ENCODE measurements around the gene RBP3.

Gene RBP3

GRCh38 chr10:47319784-47320183 lies 28.4 kb upstream of the RBP3 start:
- no peak for DNase-seq

GRCh38 chr10:47320812-47321211 lies 27.4 kb upstream of the RBP3 start:
- DNase-seq: no peak

GRCh38 chr10:47321521-47322195 lies 26.5 kb upstream of the RBP3 start:
- DNase-seq: no peak

- no peak for DNase-seq
Observed at GRCh38 chr10:47322300-47323061, 25.7 kb upstream of the RBP3 start, which contains the start of gene GDF2. Gene GDF2, plus strand, starts transcription at chr10:47322454. Its CDS starts 215 bp downstream, at chr10:47322669.

DNA sequence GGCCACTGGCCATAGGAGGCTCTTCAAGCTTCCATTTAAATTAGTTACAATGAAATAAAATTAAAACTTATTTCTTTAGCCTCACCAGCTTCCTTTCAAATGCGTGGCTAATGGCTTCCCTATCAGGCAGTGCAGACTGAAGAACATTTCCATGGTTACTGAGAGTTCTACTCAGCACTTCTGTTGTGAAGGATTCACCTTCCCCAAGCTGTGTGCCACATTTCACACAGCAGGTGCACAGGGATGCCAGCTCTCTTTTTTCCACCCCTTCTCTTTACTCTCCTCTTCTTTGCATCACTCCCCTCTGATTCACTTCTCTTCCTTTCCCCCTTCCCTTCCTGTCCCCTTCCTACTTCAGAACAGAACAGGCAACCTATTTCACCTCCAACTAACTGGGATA lies 25.1 kb upstream of the RBP3 start:
- DNase-seq: no peak

- DNase-seq: no peak
Observed at GRCh38 chr10:47323636-47324296, 24.4 kb upstream of the RBP3 start.

GRCh38 chr10:47325303-47326291 lies 22.6 kb upstream of the RBP3 start:
- no peak for DNase-seq

DNA sequence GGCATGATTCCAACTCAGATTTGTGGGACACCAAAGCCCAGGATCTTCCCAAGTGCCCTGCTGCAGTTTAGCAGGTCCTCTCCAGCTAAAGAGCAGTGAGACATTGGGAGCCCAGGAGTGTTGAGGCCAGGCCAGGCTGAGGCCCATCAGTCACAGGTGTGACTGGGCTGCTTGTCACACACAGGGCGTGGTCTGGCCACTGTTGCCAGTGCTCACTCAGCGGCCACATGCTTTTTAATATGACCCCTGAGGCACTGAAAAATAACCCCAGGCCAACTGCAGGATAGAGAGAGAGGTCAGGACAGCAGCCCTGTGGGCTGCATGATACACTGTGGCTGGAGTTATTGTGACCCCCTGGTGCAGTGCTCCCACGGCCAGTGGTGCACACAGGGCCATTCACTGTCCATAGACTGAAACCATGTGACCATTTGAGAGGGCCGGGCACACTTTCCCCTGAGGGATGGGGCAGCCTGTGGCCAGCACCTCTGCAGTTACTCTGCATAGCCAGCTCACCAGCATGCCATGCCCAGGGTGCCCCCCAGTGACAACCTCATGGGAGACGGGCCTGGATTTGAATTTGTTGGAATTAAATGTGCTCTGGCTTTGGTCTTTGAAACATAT lies 21.7 kb upstream of the RBP3 start:
- no peak for DNase-seq

GRCh38 chr10:47326927-47327330 lies 21.2 kb upstream of the RBP3 start:
- no peak for DNase-seq

GRCh38 chr10:47329855-47330254 lies 18.3 kb upstream of the RBP3 start:
- no peak for DNase-seq

- DNase-seq: no peak
Observed at GRCh38 chr10:47330366-47330765, 17.8 kb upstream of the RBP3 start.

DNA sequence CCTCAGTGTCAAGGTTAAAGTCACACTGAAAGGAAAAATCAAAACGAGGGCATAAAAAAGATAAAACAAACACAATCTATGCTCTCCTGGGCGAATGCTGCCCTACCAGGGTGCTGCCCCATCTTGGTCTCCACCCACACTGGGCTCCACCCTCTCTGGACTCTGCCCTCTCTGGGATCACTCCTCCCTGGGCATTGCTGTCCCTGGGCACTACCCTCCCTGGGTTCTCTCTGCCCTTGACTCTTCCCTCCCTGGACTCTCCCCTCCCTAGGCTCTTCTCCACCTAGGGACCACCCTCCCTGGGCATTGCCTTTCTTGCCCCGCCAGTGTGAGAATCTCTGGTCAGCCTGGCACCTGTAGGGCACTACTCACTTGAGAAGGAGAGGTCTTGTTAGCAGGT lies 17.4 kb upstream of the RBP3 start:
- DNase-seq: no peak

- DNase-seq: no peak
Observed at GRCh38 chr10:47331491-47331890, 16.7 kb upstream of the RBP3 start.

- DNase-seq: no peak
Observed at GRCh38 chr10:47331954-47332353, 16.2 kb upstream of the RBP3 start.

DNA sequence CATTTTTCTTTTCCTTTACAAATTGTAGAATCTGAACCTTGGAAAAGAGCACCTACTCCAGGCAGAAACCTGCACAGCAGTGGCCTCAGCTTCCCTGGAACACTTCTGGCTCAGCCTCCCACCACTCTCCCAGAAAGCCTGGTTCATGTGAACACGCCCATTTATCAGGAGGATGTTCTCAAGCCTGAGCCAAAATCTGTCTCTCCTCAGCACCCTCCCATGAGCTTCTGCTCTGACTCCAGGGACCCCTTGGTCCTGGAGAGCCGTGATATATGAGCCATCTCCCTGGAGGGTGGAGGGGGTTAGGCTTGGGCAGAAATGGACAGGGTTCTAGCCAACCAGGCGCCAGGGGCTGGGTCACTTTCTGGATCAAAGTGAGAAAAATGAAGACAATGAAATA lies 15.8 kb upstream of the RBP3 start:
- DNase-seq: no peak

- no peak for DNase-seq
Observed at GRCh38 chr10:47332946-47333345, 15.2 kb upstream of the RBP3 start.

DNA sequence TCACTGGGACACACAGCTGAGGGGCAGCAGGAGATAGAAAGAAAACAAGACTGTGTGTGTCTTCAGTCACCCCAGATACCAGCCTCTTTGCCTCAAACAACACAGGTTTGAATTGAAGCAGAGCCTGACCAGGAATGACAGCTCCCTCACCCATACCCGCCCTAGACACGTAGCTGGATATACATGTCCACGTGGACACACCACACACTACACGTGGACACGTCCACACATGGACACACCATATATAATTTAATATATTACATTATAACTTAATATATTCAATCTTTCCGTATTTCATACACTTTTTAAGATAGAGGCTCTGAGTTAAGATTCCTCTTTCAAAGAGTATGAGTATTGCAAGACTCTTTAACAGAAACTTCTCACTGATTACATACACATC lies 14.6 kb upstream of the RBP3 start:
- no peak for DNase-seq

DNA sequence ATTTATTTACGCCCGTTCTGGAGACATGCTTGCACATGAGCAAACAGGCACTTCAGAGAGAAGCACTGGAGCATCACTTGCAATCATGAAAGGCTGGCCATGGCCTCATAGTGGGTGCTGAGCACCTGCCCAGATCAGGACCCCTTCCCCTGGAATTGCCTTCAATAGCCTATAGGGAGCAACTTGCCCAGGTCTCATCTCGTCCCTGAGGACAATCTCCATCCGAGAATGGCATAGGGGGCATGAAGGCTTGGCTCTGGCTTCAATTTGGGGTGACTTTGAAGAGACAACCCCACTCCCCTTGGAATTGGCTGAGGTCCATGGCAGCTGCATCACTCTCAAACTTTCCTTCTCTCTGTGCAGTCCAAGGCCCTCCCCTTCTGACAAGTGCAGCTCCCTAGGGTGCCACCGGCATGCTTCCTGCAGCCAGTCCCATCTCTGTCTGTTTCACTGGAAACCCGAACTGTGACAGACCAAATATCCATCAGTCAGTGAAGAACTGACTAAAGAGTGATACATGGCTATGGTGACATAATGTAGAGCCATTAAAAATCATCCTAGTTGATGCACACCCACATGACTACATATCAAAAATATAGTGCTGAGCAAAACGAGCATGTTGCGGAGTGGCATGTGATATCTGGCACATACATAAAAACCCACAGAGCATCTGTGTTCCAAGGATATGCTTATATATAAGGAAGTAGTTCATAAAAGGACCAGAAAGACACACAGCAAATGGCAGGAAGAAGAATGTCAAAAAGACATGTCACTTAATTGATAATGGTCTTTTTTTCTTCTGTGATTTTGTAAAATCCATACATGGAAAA lies 13.5 kb upstream of the RBP3 start:
- no peak for DNase-seq

GRCh38 chr10:47335906-47336305 lies 12.3 kb upstream of the RBP3 start:
- no peak for DNase-seq

GRCh38 chr10:47336387-47337134 lies 11.6 kb upstream of the RBP3 start:
- DNase-seq: no peak

DNA sequence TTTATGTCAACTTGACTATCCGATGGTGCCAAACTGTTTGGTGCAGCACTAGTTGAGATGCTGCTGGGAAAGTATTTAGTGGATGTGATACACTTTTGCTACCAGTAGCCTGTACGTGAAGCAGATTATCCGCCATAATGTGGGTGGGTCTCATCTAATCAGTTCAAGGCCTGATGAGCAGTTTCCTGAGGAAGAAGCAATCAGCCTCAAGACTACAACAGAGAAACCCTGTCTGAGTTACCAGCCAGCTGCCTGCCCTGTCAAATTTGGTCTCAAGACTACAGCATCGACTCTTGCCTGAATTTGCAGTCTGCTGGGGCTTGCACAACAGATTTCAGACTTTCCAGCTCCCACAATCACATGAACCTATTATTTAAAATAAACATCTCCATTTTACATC lies 10.9 kb upstream of the RBP3 start:
- DNase-seq: no peak
